ENCODE data around the gene JAKMIP2. TPM values are rescaled to one million over a fixed set of nuclear protein-coding genes. Genes with fewer than 3 reads are reported as not detected.

Gene JAKMIP2
- polyA plus RNA-seq, 1 experiment = not detected

GRCh38 chr5:147551677-147552076 is 230.9 kb downstream of the JAKMIP2 start:
- DNase-seq (ENCODE audit: low read depth) = no peak
- H3K4me3 ChIP-seq (ENCODE audit: low read depth, low read length) = no peak overlapping the region
- H3K27me3 ChIP-seq (ENCODE audit: control insufficient read depth, insufficient read depth, low read length) = no peaks in the 10 kb centered on the region
- ChIA-PET CTCF (interaction anchor here (0.9 to 1.2 kb wide), 2 partner anchors 42 to 87 kb away, joined by 3 to 4 read pairs; partner anchors contain the start of gene DPYSL3), POLR2A (no interaction called here)
- TF ChIP-seq, protein P1, sequence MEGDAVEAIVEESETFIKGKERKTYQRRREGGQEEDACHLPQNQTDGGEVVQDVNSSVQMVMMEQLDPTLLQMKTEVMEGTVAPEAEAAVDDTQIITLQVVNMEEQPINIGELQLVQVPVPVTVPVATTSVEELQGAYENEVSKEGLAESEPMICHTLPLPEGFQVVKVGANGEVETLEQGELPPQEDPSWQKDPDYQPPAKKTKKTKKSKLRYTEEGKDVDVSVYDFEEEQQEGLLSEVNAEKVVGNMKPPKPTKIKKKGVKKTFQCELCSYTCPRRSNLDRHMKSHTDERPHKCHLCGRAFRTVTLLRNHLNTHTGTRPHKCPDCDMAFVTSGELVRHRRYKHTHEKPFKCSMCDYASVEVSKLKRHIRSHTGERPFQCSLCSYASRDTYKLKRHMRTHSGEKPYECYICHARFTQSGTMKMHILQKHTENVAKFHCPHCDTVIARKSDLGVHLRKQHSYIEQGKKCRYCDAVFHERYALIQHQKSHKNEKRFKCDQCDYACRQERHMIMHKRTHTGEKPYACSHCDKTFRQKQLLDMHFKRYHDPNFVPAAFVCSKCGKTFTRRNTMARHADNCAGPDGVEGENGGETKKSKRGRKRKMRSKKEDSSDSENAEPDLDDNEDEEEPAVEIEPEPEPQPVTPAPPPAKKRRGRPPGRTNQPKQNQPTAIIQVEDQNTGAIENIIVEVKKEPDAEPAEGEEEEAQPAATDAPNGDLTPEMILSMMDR (IDR thresholded peaks at IDR 0.05; ENCODE audit: insufficient read depth, low read depth, low read length) = no peak
- H3K36me3 ChIP-seq (ENCODE audit: control insufficient read depth, insufficient read depth, low read length) = no peaks in the 10 kb centered on the region

DNA sequence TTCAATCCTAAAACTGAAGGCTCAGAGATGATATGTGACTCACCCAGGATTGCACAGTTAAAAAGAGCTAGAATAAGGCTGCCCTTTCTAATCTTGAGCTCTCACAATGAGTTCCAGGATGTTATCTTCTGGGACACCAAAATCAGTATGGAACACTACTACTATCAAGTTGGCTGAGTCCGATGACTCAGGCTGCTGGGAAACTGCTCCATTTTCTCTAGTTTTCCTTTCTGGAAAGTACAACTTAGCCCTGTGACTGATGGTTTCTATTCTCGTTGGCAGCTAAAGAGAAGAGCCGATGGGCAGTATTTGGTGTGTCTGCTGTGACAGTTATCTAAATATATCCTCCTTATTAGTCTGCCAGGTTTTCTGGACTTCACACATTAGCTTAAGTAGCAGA is 234.8 kb downstream of the JAKMIP2 start:
- TF ChIP-seq, protein P1 (IDR thresholded peaks at IDR 0.05; ENCODE audit: insufficient read depth, low read depth, low read length) = no peak
- no peaks in the 10 kb centered on the region for H3K36me3 ChIP-seq (ENCODE audit: control insufficient read depth, insufficient read depth, low read length)
- ChIA-PET CTCF (interaction anchor here (1.1 to 1.5 kb wide), 2 partner anchors 11 to 29 kb away, joined by 3 read pairs; no protein-coding TSS in a partner anchor), POLR2A (no interaction called here)
- H3K27me3 ChIP-seq (ENCODE audit: control insufficient read depth, insufficient read depth, low read length) = no peaks in the 10 kb centered on the region
- H3K4me3 ChIP-seq (ENCODE audit: low read depth, low read length) = no peak overlapping the region
- DNase-seq (ENCODE audit: low read depth) = no peak

GRCh38 chr5:147544556-147544955 is 238.0 kb downstream of the JAKMIP2 start:
- ChIA-PET POLR2A (no interaction called here), CTCF (no interaction called here)
- Histone ChIP-seq H3K36me3 (ENCODE audit: control insufficient read depth, insufficient read depth, low read length) (no peaks in the 10 kb centered on the region), H3K4me3 (ENCODE audit: low read depth, low read length) (no peak overlapping the region), H3K27me3 (ENCODE audit: control insufficient read depth, insufficient read depth, low read length) (no peaks in the 10 kb centered on the region)
- no peak for DNase-seq (ENCODE audit: low read depth)
- TF ChIP-seq, protein P1 (IDR thresholded peaks at IDR 0.05; ENCODE audit: insufficient read depth, low read depth, low read length) = no peak

GRCh38 chr5:147539053-147539452 is 243.5 kb downstream of the JAKMIP2 start:
- H3K27me3 ChIP-seq (ENCODE audit: control insufficient read depth, insufficient read depth, low read length) = no peaks in the 10 kb centered on the region
- no peaks in the 10 kb centered on the region for H3K36me3 ChIP-seq (ENCODE audit: control insufficient read depth, insufficient read depth, low read length)
- TF ChIP-seq, protein P1 (IDR thresholded peaks at IDR 0.05; ENCODE audit: insufficient read depth, low read depth, low read length) = no peak
- H3K4me3 ChIP-seq (ENCODE audit: low read depth, low read length) = no peak overlapping the region
- CTCF ChIA-PET = interaction anchor here (0.8 to 2.1 kb wide), 3 partner anchors 10 to 19 kb away, joined by 3 to 4 read pairs (median 3); no protein-coding TSS in a partner anchor
- DNase-seq (ENCODE audit: low read depth) = no peak
- POLR2A ChIA-PET = no interaction called here

GRCh38 chr5:147538236-147538635 is 244.3 kb downstream of the JAKMIP2 start:
- no peaks in the 10 kb centered on the region for H3K36me3 ChIP-seq (ENCODE audit: control insufficient read depth, insufficient read depth, low read length)
- H3K27me3 ChIP-seq (ENCODE audit: control insufficient read depth, insufficient read depth, low read length) = no peaks in the 10 kb centered on the region
- CTCF ChIA-PET = interaction anchor here (1.8 kb wide), 1 partner anchor 83 kb away, joined by 5 read pairs; no protein-coding TSS in a partner anchor
- no peak overlapping the region for H3K4me3 ChIP-seq (ENCODE audit: low read depth, low read length)
- TF ChIP-seq, protein P1 (IDR thresholded peaks at IDR 0.05; ENCODE audit: insufficient read depth, low read depth, low read length) = no peak
- no peak for DNase-seq (ENCODE audit: low read depth)
- POLR2A ChIA-PET = no interaction called here

Other genes with a start within 250 kb of the JAKMIP2 start
- gene SPINK1, start 48.9 kb upstream of the JAKMIP2 start, polyA plus RNA-seq (2011; rRNA removed) = not detected in 2 replicates
- gene SCGB3A2, start 96.0 kb upstream of the JAKMIP2 start, polyA plus RNA-seq (2011; rRNA removed) = not detected in 2 replicates
- gene C5orf46, start 123.8 kb upstream of the JAKMIP2 start, polyA plus RNA-seq (2011; rRNA removed) = 13.4 and 19.6 TPM in 2 replicates

All from BJ (cell line).